Activated naive CD8-positive, alpha-beta T cell treated with anti-CD3 and anti-CD28 coated beads, Interleukin-2, amount 50 U/mL, for 24 hours (primary cell): ENCODE results near the gene CNKSR2.
A peak's percentile ranks its signal among the peaks of the same experiment; 100 is the strongest.

ENCODE experiments used
- ATAC-seq: fragments of 150-1000 bp; cut with Tn5 transposase; one replicate; pipeline ENCODE4 v1.10.0; 2021
- DNase-seq: peaks from one replicate; pipeline ENCODE4 v3.0.0; 2021
- H3K27ac Mint-ChIP-seq: one replicate; pipeline ENCODE4 v1.8.0; 2021; ENCODE audit warnings: mild to moderate bottlenecking, mixed read lengths
- H3K27me3 Mint-ChIP-seq: one replicate; pipeline ENCODE4 v1.8.0; 2021; ENCODE audit warnings: mixed read lengths
- H3K36me3 Mint-ChIP-seq: one replicate; pipeline ENCODE4 v1.8.0; 2021; ENCODE audit warnings: low read depth, mixed read lengths
- H3K4me1 Mint-ChIP-seq: one replicate; pipeline ENCODE4 v1.8.0; 2021; ENCODE audit warnings: mixed read lengths
- H3K4me3 Mint-ChIP-seq: one replicate; pipeline ENCODE4 v1.8.0; 2021; ENCODE audit warnings: mild to moderate bottlenecking, moderate library complexity, mixed read lengths
- H3K9me3 Mint-ChIP-seq: one replicate; pipeline ENCODE4 v1.8.0; 2021; ENCODE audit warnings: mixed read lengths

Gene CNKSR2

DNA sequence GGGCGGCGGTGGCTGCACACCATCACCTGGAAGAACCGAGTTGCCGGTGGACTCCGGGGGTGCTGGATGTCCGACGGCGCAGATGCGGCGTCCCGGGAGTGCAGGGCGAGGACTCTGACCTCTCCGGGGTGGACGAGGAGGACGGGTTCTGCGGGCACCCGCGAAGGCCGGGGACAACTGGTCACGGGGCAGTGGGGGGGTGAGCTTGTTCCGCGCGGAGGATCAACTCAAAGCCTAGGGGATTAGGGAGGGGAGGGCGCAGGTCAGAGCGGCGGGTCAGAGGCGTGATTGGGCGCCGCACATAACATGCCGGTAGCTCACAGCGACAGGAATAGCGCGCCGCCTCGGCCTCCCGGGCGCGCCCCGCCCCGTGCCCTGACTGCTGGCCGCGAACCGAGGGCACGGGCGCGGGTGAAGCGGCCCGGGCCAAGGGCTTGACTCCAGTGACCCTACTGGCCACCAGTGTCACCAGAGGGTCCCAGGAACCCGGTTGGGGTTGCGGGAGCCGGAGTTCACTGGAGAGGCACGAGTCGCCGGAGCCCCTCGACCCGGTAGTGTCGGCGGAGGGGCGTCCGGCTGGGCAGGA, 284.0 kb downstream of the CNKSR2 start, which contains the start of gene KLHL34:
KLHL34 (minus strand) TSS at position 179 of the 586 bp plus-strand sequence. CDS start 542 bp downstream, outside the sequence.
- peak; percentile 6 for DNase-seq
- no peak within 1 kb of the TSS for H3K27ac Mint-ChIP-seq
- peaks cover 12% of the 10 kb centered on the region for H3K27me3 Mint-ChIP-seq
- peak within 1 kb of the TSS; percentile 52 for H3K4me3 Mint-ChIP-seq
- no peaks in the 10 kb centered on the region for H3K36me3 Mint-ChIP-seq
- ATAC-seq, result no peak
- peaks cover 4% of the 10 kb centered on the region for H3K4me1 Mint-ChIP-seq
- H3K9me3 Mint-ChIP-seq, result no peaks in the 10 kb centered on the region

DNA sequence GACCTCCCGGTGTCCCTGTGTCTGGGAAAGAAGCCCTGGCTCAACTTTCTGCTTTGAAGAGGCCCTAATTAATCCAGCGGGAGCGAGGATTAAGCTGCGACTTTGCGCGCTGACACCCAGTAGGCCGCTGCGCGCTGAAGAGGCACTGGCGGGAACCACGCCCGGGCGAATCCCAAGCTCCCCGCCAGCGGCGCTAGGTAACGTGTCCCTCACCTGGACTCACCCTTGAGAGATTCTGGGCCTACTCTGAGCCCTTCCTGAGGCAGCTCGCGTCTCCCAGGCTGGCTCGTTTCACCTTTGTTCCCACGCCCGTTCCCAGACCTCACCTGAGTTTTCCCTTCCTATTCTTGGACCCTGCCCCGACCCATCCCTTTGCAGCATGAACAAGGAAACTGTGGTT, 284.5 kb downstream of the CNKSR2 start:
- Mint-ChIP-seq H3K36me3 (no peaks in the 10 kb centered on the region), H3K4me1 (peaks cover 4% of the 10 kb centered on the region), H3K4me3 (peak overlapping the region; percentile 52), H3K27me3 (peaks cover 12% of the 10 kb centered on the region), H3K27ac (no peak overlapping the region), H3K9me3 (no peaks in the 10 kb centered on the region)
- DNase-seq (no peak), ATAC-seq (no peak)

DNA sequence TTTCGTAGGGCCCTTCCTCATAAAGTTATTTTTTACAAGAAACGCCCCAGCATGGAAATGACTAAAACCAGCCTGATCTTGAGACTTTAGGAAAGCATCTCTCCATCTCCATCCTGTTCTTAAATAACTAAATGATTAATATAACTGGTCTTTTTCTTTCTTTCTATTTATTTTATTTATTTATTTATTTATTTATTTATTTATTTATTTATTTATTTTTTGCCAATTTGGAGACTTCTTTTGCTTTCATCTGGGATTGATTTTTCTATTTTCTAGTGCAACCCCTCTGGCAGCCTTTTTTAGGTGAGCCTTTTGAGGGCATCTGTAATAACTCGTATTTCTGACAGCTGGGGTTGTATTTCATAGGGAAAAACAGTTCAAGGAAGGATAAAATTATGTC, 285.1 kb downstream of the CNKSR2 start:
- DNase-seq, result no peak
- no peak overlapping the region for H3K27ac Mint-ChIP-seq
- H3K4me1 Mint-ChIP-seq, result peaks cover 4% of the 10 kb centered on the region
- ATAC-seq, result no peak
- no peaks in the 10 kb centered on the region for H3K36me3 Mint-ChIP-seq
- H3K9me3 Mint-ChIP-seq, result no peaks in the 10 kb centered on the region
- peaks cover 12% of the 10 kb centered on the region for H3K27me3 Mint-ChIP-seq
- peak overlapping the region; percentile 52 for H3K4me3 Mint-ChIP-seq

DNA sequence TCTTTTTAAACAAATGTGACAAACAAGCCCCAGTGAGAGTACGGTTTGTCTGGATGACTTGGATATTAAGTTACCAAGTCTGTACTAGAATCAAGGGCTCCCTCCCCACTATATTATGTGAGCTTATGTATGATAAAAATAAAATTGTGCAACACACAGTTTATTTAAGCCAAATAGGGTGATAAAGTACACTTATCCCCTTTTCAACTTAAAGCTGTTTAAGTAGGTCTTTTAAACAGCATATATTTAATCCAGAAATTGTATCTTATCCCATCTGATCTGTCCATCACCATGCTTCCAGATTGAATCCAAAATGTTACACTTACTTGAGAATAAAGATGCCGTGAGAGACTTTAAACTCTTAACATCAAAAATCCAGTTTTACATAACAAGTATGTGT, 285.9 kb downstream of the CNKSR2 start:
- Mint-ChIP-seq H3K4me3 (no peak overlapping the region), H3K27me3 (peaks cover 12% of the 10 kb centered on the region), H3K27ac (no peak overlapping the region), H3K36me3 (no peaks in the 10 kb centered on the region), H3K9me3 (no peaks in the 10 kb centered on the region), H3K4me1 (peaks cover 4% of the 10 kb centered on the region)
- ATAC-seq, result no peak
- DNase-seq, result no peak

DNA sequence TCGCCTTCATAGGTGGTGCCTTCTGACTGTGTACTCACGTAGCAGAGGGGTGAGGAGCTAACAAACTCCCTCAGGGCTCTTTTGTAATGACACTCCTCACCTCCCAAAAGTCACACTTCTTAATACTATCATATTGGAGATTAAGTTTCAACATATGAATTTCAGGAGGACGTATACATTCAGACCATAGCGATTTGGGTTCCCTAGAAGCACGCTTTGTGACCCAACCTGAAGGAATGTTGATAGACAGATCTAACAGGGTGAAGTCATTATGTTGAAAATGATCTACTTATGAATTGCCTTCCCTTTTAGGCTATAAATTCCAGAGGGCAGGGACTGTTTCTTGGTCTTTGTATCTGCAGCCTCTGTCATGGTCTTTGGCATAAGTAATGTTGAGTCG, 287.1 kb downstream of the CNKSR2 start:
- H3K27ac Mint-ChIP-seq, result no peak overlapping the region
- no peak for ATAC-seq
- H3K9me3 Mint-ChIP-seq, result no peaks in the 10 kb centered on the region
- H3K27me3 Mint-ChIP-seq, result peaks cover 14% of the 10 kb centered on the region
- H3K4me1 Mint-ChIP-seq, result peaks cover 4% of the 10 kb centered on the region
- DNase-seq, result no peak
- H3K4me3 Mint-ChIP-seq, result no peak overlapping the region
- H3K36me3 Mint-ChIP-seq, result no peaks in the 10 kb centered on the region

DNA sequence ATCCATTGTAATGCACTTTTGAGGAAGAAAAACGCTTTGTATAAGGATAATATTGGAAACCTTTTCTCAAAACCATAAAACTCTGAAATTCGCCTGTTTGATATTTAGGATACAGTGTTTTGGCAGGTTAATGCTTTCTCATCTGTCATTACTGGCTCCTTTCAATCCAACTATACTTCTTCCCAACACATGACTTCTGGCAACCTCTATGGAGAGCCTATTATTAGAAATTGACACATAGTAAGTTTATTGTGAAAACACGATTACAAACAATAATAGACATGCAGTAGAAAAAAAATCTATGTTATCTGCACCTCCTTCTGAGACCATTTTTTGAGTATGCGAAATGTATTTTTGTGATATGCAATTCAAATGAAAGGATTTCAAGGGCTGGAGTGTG, 288.5 kb downstream of the CNKSR2 start:
- H3K27me3 Mint-ChIP-seq, result peaks cover 13% of the 10 kb centered on the region
- H3K36me3 Mint-ChIP-seq, result no peaks in the 10 kb centered on the region
- DNase-seq, result no peak
- ATAC-seq, result no peak
- H3K4me1 Mint-ChIP-seq, result peaks cover 2% of the 10 kb centered on the region
- H3K4me3 Mint-ChIP-seq, result no peak overlapping the region
- H3K9me3 Mint-ChIP-seq, result no peaks in the 10 kb centered on the region
- H3K27ac Mint-ChIP-seq, result no peak overlapping the region

DNA sequence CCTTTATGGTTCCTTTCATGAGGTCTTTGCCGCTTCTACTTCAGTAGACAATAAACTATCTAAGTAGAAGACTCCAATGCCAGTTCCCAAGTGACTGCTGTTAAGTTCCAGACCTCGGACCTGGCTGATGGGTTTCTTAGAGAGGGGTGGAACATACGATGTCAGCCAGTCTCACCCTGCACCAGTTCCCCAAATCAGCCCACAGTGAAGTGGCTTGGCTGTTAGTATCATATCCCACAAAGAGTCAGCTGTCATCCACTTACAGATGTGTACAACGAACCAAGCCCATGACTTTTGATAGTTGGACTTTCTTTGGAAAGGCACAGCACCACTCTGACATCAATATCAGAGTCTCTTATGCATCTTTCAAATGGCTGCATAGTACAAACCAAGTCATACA, 292.0 kb downstream of the CNKSR2 start:
- Mint-ChIP-seq H3K4me1 (no peaks in the 10 kb centered on the region), H3K36me3 (no peaks in the 10 kb centered on the region), H3K9me3 (no peaks in the 10 kb centered on the region), H3K4me3 (no peak overlapping the region), H3K27ac (no peak overlapping the region), H3K27me3 (peaks cover 4% of the 10 kb centered on the region)
- no peak for ATAC-seq
- no peak for DNase-seq

DNA sequence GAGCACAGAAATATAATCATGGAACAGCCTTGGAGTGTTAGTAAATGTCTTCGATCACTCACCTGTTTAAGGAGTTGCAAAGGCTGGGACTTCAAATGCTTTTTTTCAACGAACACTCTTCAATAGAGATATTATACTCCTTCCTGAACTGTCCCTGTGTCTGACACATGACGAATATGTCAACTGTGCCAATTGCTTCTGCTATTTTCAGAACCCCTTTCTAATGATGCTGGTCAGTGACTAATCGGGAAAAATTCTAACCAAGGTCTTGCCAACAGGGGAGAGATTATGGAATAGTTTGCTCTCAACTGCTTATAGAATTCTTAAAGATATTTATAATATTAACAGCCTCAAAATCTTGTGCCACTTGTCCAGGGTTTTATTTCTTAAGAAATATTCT, 292.5 kb downstream of the CNKSR2 start:
- H3K4me1 Mint-ChIP-seq, result no peaks in the 10 kb centered on the region
- H3K27ac Mint-ChIP-seq, result no peak overlapping the region
- H3K36me3 Mint-ChIP-seq, result no peaks in the 10 kb centered on the region
- peaks cover 4% of the 10 kb centered on the region for H3K27me3 Mint-ChIP-seq
- H3K4me3 Mint-ChIP-seq, result no peak overlapping the region
- H3K9me3 Mint-ChIP-seq, result no peaks in the 10 kb centered on the region
- ATAC-seq, result no peak
- DNase-seq, result no peak

DNA sequence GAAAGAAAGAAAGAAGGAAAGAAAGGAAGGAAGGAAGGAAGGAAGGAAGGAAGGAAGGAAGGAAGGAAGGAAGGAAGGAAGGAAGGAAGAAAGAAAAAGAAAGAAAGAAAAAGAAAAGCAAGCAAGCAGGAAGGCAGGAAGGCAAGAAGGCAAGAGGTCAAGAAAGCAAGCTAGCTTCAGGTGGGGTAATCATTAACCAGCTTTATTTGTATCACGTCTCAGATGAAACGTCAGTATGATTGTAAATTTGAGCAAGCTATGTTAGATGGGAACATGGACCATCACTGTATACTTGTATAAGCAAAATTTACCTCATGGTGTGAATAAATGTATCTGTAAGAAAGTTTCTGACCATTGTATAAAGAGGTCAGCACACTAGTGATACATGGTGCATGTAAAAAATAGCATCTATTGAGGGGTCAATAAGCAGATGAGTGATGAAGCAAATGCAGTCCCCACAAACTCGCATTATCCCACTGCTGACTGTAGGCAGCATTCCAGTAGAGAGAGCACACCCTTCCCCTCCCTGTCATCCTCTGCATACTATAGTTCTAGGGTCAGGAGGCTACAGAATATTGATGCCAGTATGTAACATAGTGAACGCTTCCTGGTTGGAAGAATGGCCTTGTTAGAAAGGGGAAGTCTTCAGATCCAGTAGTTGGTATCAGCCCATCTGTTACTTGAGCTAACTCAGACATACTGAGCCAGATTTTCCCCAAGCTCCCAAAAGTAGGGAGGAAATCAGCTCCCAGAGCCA, 300.4 kb downstream of the CNKSR2 start:
- no peak overlapping the region for H3K4me3 Mint-ChIP-seq
- no peak for DNase-seq
- no peaks in the 10 kb centered on the region for H3K36me3 Mint-ChIP-seq

DNA sequence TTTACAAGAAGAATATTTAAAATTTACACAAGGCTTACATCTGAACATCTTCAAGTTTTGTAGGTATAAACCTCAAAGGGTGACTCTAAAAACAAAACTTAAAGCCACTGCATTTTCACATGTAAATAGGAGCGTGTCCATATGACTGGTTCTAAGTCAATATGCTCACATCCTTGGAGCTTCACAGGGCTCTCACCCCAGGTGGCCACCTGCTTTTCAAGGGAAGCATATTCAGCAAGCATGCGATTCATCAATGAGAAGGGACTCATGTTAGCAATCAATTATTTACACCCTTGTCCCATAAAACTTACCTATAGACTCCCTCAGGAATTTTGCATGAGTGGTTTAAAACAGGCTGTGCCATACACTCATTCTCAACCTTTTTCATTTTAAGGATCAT, 301.7 kb downstream of the CNKSR2 start:
- ATAC-seq (no peak), DNase-seq (no peak)
- Mint-ChIP-seq H3K9me3 (no peaks in the 10 kb centered on the region), H3K4me1 (no peaks in the 10 kb centered on the region), H3K27me3 (no peaks in the 10 kb centered on the region), H3K27ac (no peak overlapping the region), H3K4me3 (no peak overlapping the region), H3K36me3 (no peaks in the 10 kb centered on the region)

More for the DNA sequence above, 300.4 kb downstream of the CNKSR2 start:
- Mint-ChIP-seq H3K9me3 (no peaks in the 10 kb centered on the region), H3K27me3 (no peaks in the 10 kb centered on the region), H3K27ac (no peak overlapping the region), H3K4me1 (no peaks in the 10 kb centered on the region)
- ATAC-seq, result no peak

DNA sequence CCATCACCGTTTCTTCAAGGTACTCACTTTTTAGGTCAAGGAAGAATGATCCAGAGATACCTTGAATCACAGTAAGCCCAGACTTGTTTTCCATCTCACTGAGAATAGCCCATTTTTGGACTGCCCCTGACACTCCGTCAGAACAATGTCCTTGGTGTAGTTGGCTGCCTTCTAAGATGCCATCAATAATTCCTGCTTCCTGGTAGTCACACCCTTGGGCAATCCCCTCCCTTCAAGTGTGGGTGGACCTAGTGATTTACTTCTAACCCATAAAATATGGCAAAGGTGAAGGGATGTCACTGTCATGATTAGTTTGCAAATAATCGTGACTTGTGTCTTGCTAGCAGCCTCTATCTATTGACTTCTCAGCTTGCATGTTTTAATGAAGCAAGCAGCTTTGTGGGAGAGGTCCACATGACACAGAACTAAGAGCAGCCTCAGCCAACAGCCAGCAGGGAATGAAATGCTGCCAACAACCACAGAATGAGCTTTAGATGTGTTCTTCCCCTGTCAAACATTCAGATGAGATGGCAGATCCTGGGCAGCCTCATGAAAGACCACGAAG, 303.9 kb downstream of the CNKSR2 start:
- no peak for DNase-seq
- Mint-ChIP-seq H3K36me3 (no peaks in the 10 kb centered on the region), H3K4me1 (no peaks in the 10 kb centered on the region), H3K27me3 (no peaks in the 10 kb centered on the region), H3K4me3 (no peak overlapping the region), H3K9me3 (no peaks in the 10 kb centered on the region), H3K27ac (no peak overlapping the region)
- no peak for ATAC-seq

DNA sequence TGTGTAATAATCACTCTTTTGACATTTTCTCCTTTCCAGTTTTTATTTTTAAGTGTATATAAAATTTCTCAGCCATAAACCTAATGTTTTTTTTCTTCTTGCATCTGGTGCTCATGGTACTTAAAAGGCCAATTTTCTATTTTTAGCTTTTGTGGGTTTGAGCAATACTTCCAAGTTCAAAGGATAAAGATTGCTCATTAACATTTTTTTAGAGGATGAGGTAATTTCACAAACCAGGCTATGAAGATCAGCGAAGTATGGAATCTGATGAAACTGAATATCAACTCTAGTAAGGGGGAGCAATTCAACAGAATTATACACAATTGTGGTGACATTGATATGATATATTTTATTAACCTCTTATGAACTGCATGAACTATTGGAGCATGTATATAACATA, 309.7 kb downstream of the CNKSR2 start:
- no peak for ATAC-seq
- DNase-seq, result no peak
- no peaks in the 10 kb centered on the region for H3K9me3 Mint-ChIP-seq
- peaks cover 7% of the 10 kb centered on the region for H3K4me1 Mint-ChIP-seq
- no peak overlapping the region for H3K27ac Mint-ChIP-seq
- H3K27me3 Mint-ChIP-seq, result no peaks in the 10 kb centered on the region
- H3K36me3 Mint-ChIP-seq, result no peaks in the 10 kb centered on the region
- H3K4me3 Mint-ChIP-seq, result no peak overlapping the region

DNA sequence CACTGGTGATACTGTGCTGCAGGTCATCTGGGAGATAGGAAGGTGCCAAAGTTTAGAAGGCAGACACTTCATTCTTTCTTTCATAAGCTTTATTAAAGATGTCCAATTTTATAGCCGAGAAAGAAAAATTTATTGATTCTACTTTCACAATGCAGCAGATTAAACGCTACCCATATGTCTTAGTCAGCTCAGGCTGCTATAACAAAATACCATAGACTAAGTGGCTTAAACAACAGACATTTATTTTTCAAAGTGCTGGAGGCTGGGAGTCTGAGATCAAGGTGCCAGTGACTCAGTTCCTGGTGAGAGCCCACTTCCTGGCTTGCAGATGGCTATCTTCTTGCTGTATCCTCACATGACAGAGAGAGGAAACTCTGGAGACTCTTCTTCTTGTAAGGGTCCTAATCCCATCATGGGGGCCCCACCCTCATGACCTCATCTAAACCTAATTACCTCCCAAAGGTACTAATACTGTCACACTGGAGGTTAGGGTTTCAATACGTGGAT, 317.3 kb downstream of the CNKSR2 start:
- no peak overlapping the region for H3K4me3 Mint-ChIP-seq
- H3K36me3 Mint-ChIP-seq, result peaks cover 2% of the 10 kb centered on the region
- DNase-seq, result no peak
- H3K9me3 Mint-ChIP-seq, result no peaks in the 10 kb centered on the region
- no peak overlapping the region for H3K27ac Mint-ChIP-seq
- no peaks in the 10 kb centered on the region for H3K27me3 Mint-ChIP-seq
- H3K4me1 Mint-ChIP-seq, result peaks cover 4% of the 10 kb centered on the region
- ATAC-seq, result no peak

DNA sequence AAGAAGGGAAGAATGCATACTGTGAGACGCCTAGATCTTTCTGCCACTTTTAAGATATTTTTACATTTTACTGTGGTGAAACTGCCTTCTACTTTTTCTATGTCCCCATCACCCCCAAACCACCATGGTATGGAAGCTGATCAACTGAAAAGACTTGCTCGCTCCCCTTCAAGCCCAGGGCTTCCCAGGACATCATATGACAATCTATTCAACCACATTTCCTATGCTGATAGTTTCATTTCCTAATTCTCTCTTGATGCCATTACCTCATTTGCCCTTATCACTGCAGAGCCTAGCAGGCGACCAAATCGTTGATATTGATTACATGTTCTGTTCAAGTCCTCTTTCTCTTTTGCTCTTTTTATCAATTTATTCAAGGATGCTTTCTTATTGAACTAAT, 324.1 kb downstream of the CNKSR2 start:
- Mint-ChIP-seq H3K27ac (no peak overlapping the region), H3K4me1 (no peaks in the 10 kb centered on the region), H3K9me3 (no peaks in the 10 kb centered on the region), H3K27me3 (no peaks in the 10 kb centered on the region), H3K36me3 (no peaks in the 10 kb centered on the region), H3K4me3 (no peak overlapping the region)
- ATAC-seq (no peak), DNase-seq (no peak)

DNA sequence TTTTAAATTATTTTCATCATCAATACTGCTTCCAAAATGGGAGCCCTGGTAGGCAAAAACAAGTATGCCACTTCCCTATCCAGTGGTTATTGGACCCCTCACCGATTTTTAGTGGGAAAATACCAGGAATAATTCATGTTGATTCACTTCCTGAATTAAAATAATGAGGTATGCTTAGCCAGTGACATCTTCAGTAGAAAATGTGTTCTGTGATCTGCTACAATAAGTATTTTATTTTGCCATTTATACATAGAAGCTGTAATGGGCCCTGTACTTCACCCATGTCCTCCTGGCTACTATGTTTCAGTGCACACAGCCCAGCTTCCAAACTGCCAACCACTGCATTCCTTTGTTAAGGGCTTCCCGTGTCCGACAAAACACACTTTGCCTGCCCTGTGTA, 324.9 kb downstream of the CNKSR2 start:
- H3K27ac Mint-ChIP-seq, result no peak overlapping the region
- no peak for DNase-seq
- H3K9me3 Mint-ChIP-seq, result no peaks in the 10 kb centered on the region
- no peak overlapping the region for H3K4me3 Mint-ChIP-seq
- no peaks in the 10 kb centered on the region for H3K27me3 Mint-ChIP-seq
- no peak for ATAC-seq
- H3K4me1 Mint-ChIP-seq, result no peaks in the 10 kb centered on the region
- no peaks in the 10 kb centered on the region for H3K36me3 Mint-ChIP-seq
